Body of pancreas (tissue), 4 donors: ENCODE measurements around the gene SH3GL3. TPM values are rescaled to one million over a fixed set of nuclear protein-coding genes. Genes with fewer than 3 reads are reported as not detected.

Experiments used
- ATAC-seq: fragments of 150-250 bp; one replicate; pipeline ENCODE4 v1.9.1; 2016
- DNase-seq, 4 donors: peaks; one replicate each; pipeline ENCODE4 v3.0.0-alpha.2; 2019
- H3K27ac ChIP-seq, 4 donors: fragments of 200-600 bp; sonication (generic); 1 replicate in 3 of 4; 2 replicates in 1 of 4; pipeline versions ENCODE4 v1.5.1 to v1.6.1; 2016 to 2019; ENCODE audit warnings: mild to moderate bottlenecking in 1 of 4, mixed read lengths in 1 of 4, moderate library complexity in 1 of 4
- H3K27me3 ChIP-seq, 2 donors: fragments of 200-600 bp; sonication (generic); one replicate each; pipeline ENCODE4 v1.6.0; 2016; ENCODE audit warnings: mild to moderate bottlenecking in 1 of 2
- H3K36me3 ChIP-seq, 2 donors: fragments of 200-600 bp; sonication (generic); replicated peaks in 1 of 2; 2 replicates each; pipeline ENCODE4 v1.5.1; 2016; ENCODE audit warnings: low read depth in 2 of 2; ENCODE audit not compliant: insufficient read depth in 1 of 2
- H3K4me1 ChIP-seq: fragments of 200-600 bp; sonication (generic); one replicate; pipeline ENCODE4 v1.6.0; 2016
- H3K4me3 ChIP-seq, 2 donors: fragments of 200-600 bp; sonication (generic); 1 replicate in 1 of 2; 2 replicates in 1 of 2; pipeline ENCODE4 v1.5.1; 2016 to 2019
- H3K9me3 ChIP-seq, 3 donors: fragments of 200-600 bp; sonication (generic); 1 replicate in 2 of 3; 2 replicates in 1 of 3; pipeline ENCODE4 v1.5.1; 2016
- CTCF ChIP-seq, 7 experiments: fragments of 450-650 bp in 4 of 7; fragments of 200-600 bp in 3 of 7; sonication (generic) in 3 of 7; IDR thresholded peaks; one replicate each; pipeline ENCODE4 v1.5.1; 2016 to 2019; ENCODE audit warnings: antibody characterized with exemption in 7 of 7
- POLR2A ChIP-seq, 3 donors: fragments of 450-650 bp; IDR thresholded peaks; one replicate each; pipeline ENCODE4 v1.6.1; 2016; ENCODE audit warnings: antibody characterized with exemption in 3 of 3, mild to moderate bottlenecking in 2 of 3
- WGBS, 2 donors: methylation state at CpG; one replicate each; pipeline ENCODE4 v1.1.5; 2017; 5-methylcytosine and 5-hydroxymethylcytosine counted together
- intact Hi-C: fragments of 100-400 bp; cut with DNase I; formaldehyde crosslinking; loops from one replicate; pipeline ENCODE4 v1.15.1; 2023
- total RNA-seq, 2 donors: library from RNA; depleted of rRNA; stranded (reverse); fragments of >200 nt; gene quantifications; one replicate each; pipeline ENCODE4 v1.1.0, GENCODE V29; 2016

Gene SH3GL3
- total RNA-seq, 2 donors from 2014 or later, result 2.3 TPM; not detected in 1

GRCh38 chr15:83565553-83566159, 118.5 kb downstream of the SH3GL3 start:
- no peak for TF ChIP-seq POLR2A (IDR thresholded peaks at IDR 0.05)
- TF ChIP-seq CTCF (IDR thresholded peaks at IDR 0.05), result peak; percentile 21 to 67 (median 54)
- no peaks in the 10 kb centered on the region for H3K9me3 ChIP-seq
- no peaks in the 10 kb centered on the region for H3K36me3 ChIP-seq
- no peak overlapping the region for H3K4me3 ChIP-seq
- WGBS, 2 donors, result 14 to 16% methylated on average over 4 of the region's 4 CpGs
- no peaks in the 10 kb centered on the region for H3K27me3 ChIP-seq
- no peaks in the 10 kb centered on the region for H3K4me1 ChIP-seq
- DNase-seq (peak in 1 of 4 donors; percentile 17), ATAC-seq (no peak)
- H3K27ac ChIP-seq, result no peak overlapping the region
- intact Hi-C loops, result loop anchor here (5.0 kb wide), 1 partner anchor 472 kb away; no protein-coding TSS in a partner anchor

- TF ChIP-seq POLR2A (IDR thresholded peaks at IDR 0.05) (no peak), CTCF (IDR thresholded peaks at IDR 0.05) (no peak)
- DNase-seq, result no peak
- no peaks in the 10 kb centered on the region for H3K4me1 ChIP-seq
- H3K9me3 ChIP-seq, result no peaks in the 10 kb centered on the region
- H3K36me3 ChIP-seq, result no peaks in the 10 kb centered on the region
- intact Hi-C loops, result loop anchor here (5.0 kb wide), 1 partner anchor 470 kb away; no protein-coding TSS in a partner anchor
- no peak overlapping the region for H3K27ac ChIP-seq
- no peak for ATAC-seq
- no peaks in the 10 kb centered on the region for H3K27me3 ChIP-seq
- 83 to 100% methylated on average over 2 of the region's 2 CpGs for WGBS, 2 donors
- H3K4me3 ChIP-seq, result no peak overlapping the region
Observed at GRCh38 chr15:83567318-83567717, 120.2 kb downstream of the SH3GL3 start.

GRCh38 chr15:83569341-83569740, 122.2 kb downstream of the SH3GL3 start:
- no peaks in the 10 kb centered on the region for H3K4me1 ChIP-seq
- DNase-seq, result no peak
- no peak for ATAC-seq
- intact Hi-C loops, result loop anchor here (5.0 kb wide), 1 partner anchor 468 kb away; no protein-coding TSS in a partner anchor
- H3K36me3 ChIP-seq, result no peaks in the 10 kb centered on the region
- no peak overlapping the region for H3K4me3 ChIP-seq
- no peaks in the 10 kb centered on the region for H3K9me3 ChIP-seq
- H3K27me3 ChIP-seq, result no peaks in the 10 kb centered on the region
- TF ChIP-seq POLR2A (IDR thresholded peaks at IDR 0.05) (no peak), CTCF (IDR thresholded peaks at IDR 0.05) (no peak)
- no peak overlapping the region for H3K27ac ChIP-seq

GRCh38 chr15:83570756-83571155, 123.6 kb downstream of the SH3GL3 start:
- 44 to 55% methylated on average over 6 of the region's 6 CpGs for WGBS, 2 donors
- Histone ChIP-seq H3K4me3 (no peak overlapping the region), H3K27ac (no peak overlapping the region), H3K4me1 (no peaks in the 10 kb centered on the region), H3K27me3 (no peaks in the 10 kb centered on the region), H3K36me3 (no peaks in the 10 kb centered on the region), H3K9me3 (no peaks in the 10 kb centered on the region)
- ATAC-seq, result no peak
- intact Hi-C loops, result no loop called here
- DNase-seq, result no peak
- no peak for TF ChIP-seq POLR2A (IDR thresholded peaks at IDR 0.05)
- no peak for TF ChIP-seq CTCF (IDR thresholded peaks at IDR 0.05)
